Spleen (tissue), 11 donors: Measurements from ENCODE around the gene METTL25. TPM values are rescaled to one million over a fixed set of nuclear protein-coding genes. Genes with fewer than 3 reads are reported as not detected.

Source experiments
- DNase-seq: peaks from one replicate; pipeline ENCODE4 v3.0.0-alpha.2; 2020
- H3K27ac ChIP-seq, 8 donors: fragments of 200-600 bp; sonication (generic) in 7 of 8; 1 replicate in 4 of 8; 2 replicates in 4 of 8; pipeline versions ENCODE4 v1.5.0 to v1.8.0; 2016 to 2021; ENCODE audit warnings: inconsistent platforms in 4 of 8, mild to moderate bottlenecking in 4 of 8, moderate library complexity in 1 of 8
- H3K27me3 ChIP-seq, 7 donors: fragments of 200-600 bp; sonication (generic) in 6 of 7; replicated peaks in 1 of 7; 1 replicate in 4 of 7; 2 replicates in 3 of 7; pipeline versions ENCODE4 v1.5.0 to v1.8.0; 2016 to 2021; ENCODE audit warnings: inconsistent platforms in 3 of 7, mild to moderate bottlenecking in 1 of 7
- H3K36me3 ChIP-seq, 6 donors: fragments of 200-600 bp; sonication (generic) in 5 of 6; 1 replicate in 4 of 6; 2 replicates in 2 of 6; pipeline versions ENCODE4 v1.5.0 to v1.8.0; 2016 to 2021; ENCODE audit warnings: inconsistent platforms in 2 of 6
- H3K4me1 ChIP-seq, 6 donors: fragments of 200-600 bp; sonication (generic) in 5 of 6; 1 replicate in 3 of 6; 2 replicates in 3 of 6; pipeline versions ENCODE4 v1.5.0 to v1.8.0; 2016 to 2021; ENCODE audit warnings: inconsistent platforms in 3 of 6
- H3K4me3 ChIP-seq, 8 donors: fragments of 200-600 bp; sonication (generic) in 7 of 8; 1 replicate in 4 of 8; 2 replicates in 4 of 8; pipeline versions ENCODE4 v1.5.0 to v1.8.0; 2016 to 2021; ENCODE audit warnings: inconsistent platforms in 4 of 8, mild to moderate bottlenecking in 4 of 8, moderate library complexity in 2 of 8
- H3K9me3 ChIP-seq, 8 donors: fragments of 200-600 bp; sonication (generic) in 7 of 8; 1 replicate in 4 of 8; 2 replicates in 4 of 8; pipeline versions ENCODE4 v1.5.0 to v1.8.0; 2016 to 2021; ENCODE audit warnings: inconsistent platforms in 4 of 8
- CTCF ChIP-seq, 11 experiments: fragments of 200-600 bp in 7 of 11; fragments of 450-650 bp in 4 of 11; sonication (generic) in 4 of 11; IDR thresholded peaks in 8 of 11; conservative IDR thresholded peaks in 3 of 11; 1 replicate in 7 of 11; 2 replicates in 4 of 11; pipeline versions ENCODE4 v1.4.0 to v1.8.0; 2016 to 2021; ENCODE audit warnings: antibody characterized with exemption in 11 of 11, inconsistent platforms in 4 of 11, mild to moderate bottlenecking in 1 of 11
- POLR2A ChIP-seq, 3 donors: fragments of 450-650 bp; IDR thresholded peaks; one replicate each; pipeline ENCODE4 v1.5.1; 2017; ENCODE audit warnings: antibody characterized with exemption in 3 of 3, mild to moderate bottlenecking in 1 of 3
- POLR2AphosphoS5 ChIP-seq, 3 donors: sonication (generic); formaldehyde crosslinking; IDR thresholded peaks; one replicate each; pipeline ENCODE4 v1.5.1; 2017; ENCODE audit warnings: antibody characterized with exemption in 3 of 3
- WGBS, 5 donors: extraction: QIAGEN DNeasy Blood & Tissue Kit in 3 of 5; methylation state at CpG; one replicate each; pipeline versions ENCODE4 v1.1.5 to v1.1.7; 2013 to 2018; 5-methylcytosine and 5-hydroxymethylcytosine counted together
- intact Hi-C: fragments of 100-400 bp; cut with DNase I; formaldehyde crosslinking; loops from one replicate; pipeline ENCODE4 v1.15.0; 2023; ENCODE audit warnings: low total_unique reads
- polyA plus RNA-seq, 3 donors: library from polyadenylated mRNA; stranded (reverse); fragments of 200-250 nt; gene quantifications; one replicate each; pipeline ENCODE4 v1.2.1, GENCODE V29; 2013
- total RNA-seq, 7 donors: library from RNA; depleted of rRNA in 3 of 7; stranded (reverse); fragments of >200 nt in 3 of 7; fragmentation: NEBNext Ultra II Directional in 4 of 7; extraction: Animal tissue kit (Norgen Biotek cat#: 25700) in 4 of 7; gene quantifications; one replicate each; pipeline versions ENCODE4 v1.1.0 to v1.2.1, GENCODE V29; 2016 to 2021
- donor health status: healthy with polysubstance abuse.
- donor health status: DM: no; HTN: no; CAD: no; lungs with moderate emphysema.
- donor health status: DM: no; HTN: no; CAD: no.
- donor health status: Bipolar disorder and iron deficiency.
- donor health status: healthy.
- donor health status: DM: no; HTN: no; CAD: no.
- donor health status: DM: yes; HTN: yes; CAD: no.

METTL25 gene
- total and polyA plus RNA-seq, 10 donors: 6.2 to 21.1 (median 17.9) TPM

- Histone ChIP-seq H3K27me3 (peaks cover 0 to 7% (median 0%) of the 10 kb centered on the region in 7 donors), H3K36me3 (no peaks in the 10 kb centered on the region), H3K9me3 (no peaks in the 10 kb centered on the region), H3K4me3 (no peak overlapping the region), H3K4me1 (no peaks in the 10 kb centered on the region), H3K27ac (no peak overlapping the region)
- TF ChIP-seq POLR2AphosphoS5 (IDR thresholded peaks at IDR 0.05) (no peak), POLR2A (IDR thresholded peaks at IDR 0.05) (no peak), CTCF (IDR thresholded peaks at IDR 0.05 in 8 of 11, conservative IDR thresholded peaks at IDR 0.05 in 3 of 11) (no peak)
- 88 to 96% (median 92%) methylated on average over 4 of the region's 4 CpGs for WGBS, 5 donors
- intact Hi-C loops: loop anchor here (10.0 kb wide), 1 partner anchor 1983 kb away; no protein-coding TSS in a partner anchor
- DNase-seq: no peak
Observed at GRCh38 chr12:82522285-82522684, 164.0 kb downstream of the METTL25 start.

GRCh38 chr12:82522762-82523161 is 164.4 kb downstream of the METTL25 start:
- no peak for DNase-seq
- no peaks in the 10 kb centered on the region for H3K4me1 ChIP-seq
- peaks cover 0 to 7% (median 0%) of the 10 kb centered on the region in 7 donors for H3K27me3 ChIP-seq
- no peaks in the 10 kb centered on the region for H3K9me3 ChIP-seq
- H3K36me3 ChIP-seq: no peaks in the 10 kb centered on the region
- no peak overlapping the region for H3K4me3 ChIP-seq
- intact Hi-C loops: loop anchor here (10.0 kb wide), 1 partner anchor 1982 kb away; no protein-coding TSS in a partner anchor
- TF ChIP-seq POLR2AphosphoS5 (IDR thresholded peaks at IDR 0.05): no peak
- H3K27ac ChIP-seq: no peak overlapping the region

- Histone ChIP-seq H3K36me3 (no peaks in the 10 kb centered on the region), H3K9me3 (no peaks in the 10 kb centered on the region), H3K4me3 (no peak overlapping the region), H3K4me1 (no peaks in the 10 kb centered on the region), H3K27ac (no peak overlapping the region), H3K27me3 (peaks cover 0 to 7% (median 0%) of the 10 kb centered on the region in 7 donors)
- intact Hi-C loops: loop anchor here (10.0 kb wide), 1 partner anchor 1981 kb away; no protein-coding TSS in a partner anchor
- TF ChIP-seq POLR2AphosphoS5 (IDR thresholded peaks at IDR 0.05) (no peak), CTCF (IDR thresholded peaks at IDR 0.05 in 8 of 11, conservative IDR thresholded peaks at IDR 0.05 in 3 of 11) (no peak), POLR2A (IDR thresholded peaks at IDR 0.05) (no peak)
- WGBS, 5 donors: 49 to 70% (median 65%) methylated on average over 3 of the region's 3 CpGs
- DNase-seq: no peak
Observed at GRCh38 chr12:82523996-82524395, 165.7 kb downstream of the METTL25 start.

- Histone ChIP-seq H3K4me1 (no peaks in the 10 kb centered on the region), H3K27me3 (peaks cover 0 to 7% (median 0%) of the 10 kb centered on the region in 7 donors), H3K36me3 (no peaks in the 10 kb centered on the region), H3K9me3 (no peaks in the 10 kb centered on the region), H3K4me3 (no peak overlapping the region), H3K27ac (no peak overlapping the region)
- intact Hi-C loops: loop anchor here (10.0 kb wide), 1 partner anchor 1980 kb away; no protein-coding TSS in a partner anchor
- TF ChIP-seq POLR2AphosphoS5 (IDR thresholded peaks at IDR 0.05) (no peak), CTCF (IDR thresholded peaks at IDR 0.05 in 8 of 11, conservative IDR thresholded peaks at IDR 0.05 in 3 of 11) (no peak), POLR2A (IDR thresholded peaks at IDR 0.05) (no peak)
- DNase-seq: no peak
- 61 to 79% (median 72%) methylated on average over 2 of the region's 2 CpGs for WGBS, 5 donors
Observed at GRCh38 chr12:82524641-82525040, 166.3 kb downstream of the METTL25 start.
